ENCODE measurements around the gene CALN1. TPM values are rescaled to one million over a fixed set of nuclear protein-coding genes. Genes with fewer than 3 reads are reported as not detected.

CALN1 gene
- polyA plus RNA-seq, 3 donors, result under 0.01 TPM; not detected in 2

DNA sequence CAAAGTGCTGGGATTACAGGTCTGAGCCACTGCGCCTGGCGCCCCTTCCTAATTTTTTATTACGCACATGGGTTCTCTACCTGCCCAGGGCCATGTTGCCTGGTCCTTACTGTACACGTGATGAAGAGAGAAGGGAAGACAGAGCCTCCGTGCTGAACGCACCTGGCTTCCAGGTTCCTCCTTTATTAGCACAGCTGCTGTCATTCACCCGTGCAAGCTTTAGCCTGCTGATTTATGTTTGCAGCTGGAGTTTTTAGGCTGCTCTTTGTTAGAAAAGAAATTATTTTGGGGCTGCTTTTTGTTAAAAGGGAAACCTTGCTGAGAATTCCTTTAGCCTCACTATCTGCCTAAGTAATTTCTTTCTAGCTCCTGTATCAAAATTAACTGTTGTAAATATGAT lies 417.0 kb downstream of the CALN1 start:
- H3K79me2 ChIP-seq (ENCODE audit: insufficient read depth, low read length), result no peaks in the 10 kb centered on the region
- WGBS (ENCODE audit: insufficient coverage), result 77% methylated on average over 6 of the region's 7 CpGs
- H3K9ac ChIP-seq (ENCODE audit: insufficient read depth, low read length, poor library complexity, severe bottlenecking), result no peak overlapping the region
- H3K9me3 Mint-ChIP-seq, result peaks cover 0 to 12% (median 3%) of the 10 kb centered on the region in 7 donors
- H2AFZ ChIP-seq (ENCODE audit: insufficient read depth, low read depth, low read length, poor library complexity, severe bottlenecking), result no peak overlapping the region
- H3K27ac Mint-ChIP-seq, result peak overlapping the region in 1 of 7 donors; percentile 28
- H3K36me3 Mint-ChIP-seq, result no peaks in the 10 kb centered on the region
- no peak overlapping the region for H3K4me2 ChIP-seq (replicated peaks; ENCODE audit: extremely low read depth, low read length, poor library complexity, severe bottlenecking)
- H3K27me3 ChIP-seq (ENCODE audit: control insufficient read depth in 2 of 2, insufficient read depth in 2 of 2, low read length in 2 of 2), result no peaks in the 10 kb centered on the region
- no peak overlapping the region for H3K4me3 ChIP-seq (replicated peaks in 1 of 3; ENCODE audit: low read depth in 2 of 3, low read length in 3 of 3)
- H3K9me3 ChIP-seq (replicated peaks in 1 of 2; ENCODE audit: control insufficient read depth in 1 of 2, insufficient read depth in 1 of 2, low read length in 2 of 2), result no peaks in the 10 kb centered on the region
- H3K4me1 Mint-ChIP-seq, result no peaks in the 10 kb centered on the region
- no peaks in the 10 kb centered on the region for H4K20me1 ChIP-seq (ENCODE audit: insufficient read depth, low read length)
- intact Hi-C loops (cut with micrococcal nuclease), result no loop called here
- no peak overlapping the region for H3K4me3 Mint-ChIP-seq
- H3K4me1 ChIP-seq (ENCODE audit: control insufficient read depth in 1 of 2, insufficient read depth in 2 of 2, low read length in 2 of 2), result no peaks in the 10 kb centered on the region
- DNase-seq, result no peak
- no peaks in the 10 kb centered on the region for H3K36me3 ChIP-seq (replicated peaks in 1 of 2; ENCODE audit: control insufficient read depth in 1 of 2, insufficient read depth in 2 of 2, low read length in 2 of 2)
- H3K27me3 Mint-ChIP-seq (ENCODE audit: low read depth in 3 of 3), result peaks cover 0 to 1% (median 0%) of the 10 kb centered on the region in 3 donors
- TF ChIP-seq, protein P1, sequence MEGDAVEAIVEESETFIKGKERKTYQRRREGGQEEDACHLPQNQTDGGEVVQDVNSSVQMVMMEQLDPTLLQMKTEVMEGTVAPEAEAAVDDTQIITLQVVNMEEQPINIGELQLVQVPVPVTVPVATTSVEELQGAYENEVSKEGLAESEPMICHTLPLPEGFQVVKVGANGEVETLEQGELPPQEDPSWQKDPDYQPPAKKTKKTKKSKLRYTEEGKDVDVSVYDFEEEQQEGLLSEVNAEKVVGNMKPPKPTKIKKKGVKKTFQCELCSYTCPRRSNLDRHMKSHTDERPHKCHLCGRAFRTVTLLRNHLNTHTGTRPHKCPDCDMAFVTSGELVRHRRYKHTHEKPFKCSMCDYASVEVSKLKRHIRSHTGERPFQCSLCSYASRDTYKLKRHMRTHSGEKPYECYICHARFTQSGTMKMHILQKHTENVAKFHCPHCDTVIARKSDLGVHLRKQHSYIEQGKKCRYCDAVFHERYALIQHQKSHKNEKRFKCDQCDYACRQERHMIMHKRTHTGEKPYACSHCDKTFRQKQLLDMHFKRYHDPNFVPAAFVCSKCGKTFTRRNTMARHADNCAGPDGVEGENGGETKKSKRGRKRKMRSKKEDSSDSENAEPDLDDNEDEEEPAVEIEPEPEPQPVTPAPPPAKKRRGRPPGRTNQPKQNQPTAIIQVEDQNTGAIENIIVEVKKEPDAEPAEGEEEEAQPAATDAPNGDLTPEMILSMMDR (IDR thresholded peaks at IDR 0.05), result no peak
- no peak overlapping the region for H3K27ac ChIP-seq (ENCODE audit: low read depth in 1 of 2, low read length in 2 of 2)

DNA sequence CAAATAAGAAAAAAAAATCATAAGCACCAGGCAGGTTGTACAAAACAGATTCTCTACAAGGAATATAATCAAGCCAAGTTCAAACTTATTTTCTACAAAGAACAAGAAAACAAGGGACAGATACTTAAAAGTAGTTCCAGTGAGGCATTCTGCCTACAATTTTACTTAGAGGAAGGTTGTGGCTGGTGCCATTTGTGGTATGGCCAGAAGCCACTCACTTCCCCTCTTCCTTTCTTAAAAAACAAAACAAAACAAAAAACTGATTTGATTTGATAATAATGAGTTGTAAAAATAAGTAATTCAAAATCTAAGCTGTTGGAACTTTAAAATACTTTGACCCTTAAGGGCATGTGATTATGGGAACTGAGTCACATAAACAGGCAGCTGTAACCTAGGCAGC lies 420.6 kb downstream of the CALN1 start:
- Histone ChIP-seq H2AFZ (ENCODE audit: insufficient read depth, low read depth, low read length, poor library complexity, severe bottlenecking) (no peak overlapping the region), H3K9ac (ENCODE audit: insufficient read depth, low read length, poor library complexity, severe bottlenecking) (no peak overlapping the region), H3K27ac (ENCODE audit: low read depth in 1 of 2, low read length in 2 of 2) (no peak overlapping the region), H3K79me2 (ENCODE audit: insufficient read depth, low read length) (no peaks in the 10 kb centered on the region), H3K9me3 (replicated peaks in 1 of 2; ENCODE audit: control insufficient read depth in 1 of 2, insufficient read depth in 1 of 2, low read length in 2 of 2) (no peaks in the 10 kb centered on the region), H3K27me3 (ENCODE audit: control insufficient read depth in 2 of 2, insufficient read depth in 2 of 2, low read length in 2 of 2) (no peaks in the 10 kb centered on the region), H3K4me2 (replicated peaks; ENCODE audit: extremely low read depth, low read length, poor library complexity, severe bottlenecking) (no peak overlapping the region), H4K20me1 (ENCODE audit: insufficient read depth, low read length) (no peaks in the 10 kb centered on the region), H3K36me3 (replicated peaks in 1 of 2; ENCODE audit: control insufficient read depth in 1 of 2, insufficient read depth in 2 of 2, low read length in 2 of 2) (no peaks in the 10 kb centered on the region), H3K4me1 (ENCODE audit: control insufficient read depth in 1 of 2, insufficient read depth in 2 of 2, low read length in 2 of 2) (no peaks in the 10 kb centered on the region), H3K4me3 (replicated peaks in 1 of 3; ENCODE audit: low read depth in 2 of 3, low read length in 3 of 3) (no peak overlapping the region)
- H3K9me3 Mint-ChIP-seq, result peaks cover 0 to 10% (median 3%) of the 10 kb centered on the region in 7 donors
- TF ChIP-seq, protein P1 (IDR thresholded peaks at IDR 0.05), result no peak
- peaks cover 4% of the 10 kb centered on the region for H3K4me1 Mint-ChIP-seq
- intact Hi-C loops (cut with micrococcal nuclease), result no loop called here
- H3K27me3 Mint-ChIP-seq (ENCODE audit: low read depth in 3 of 3), result peaks cover 0 to 1% (median 0%) of the 10 kb centered on the region in 3 donors
- H3K4me3 Mint-ChIP-seq, result no peak overlapping the region
- DNase-seq, result no peak
- no peaks in the 10 kb centered on the region for H3K36me3 Mint-ChIP-seq
- no peak overlapping the region for H3K27ac Mint-ChIP-seq

Data from CD14-positive monocyte (primary cell).